CD4-positive, alpha-beta memory T cell (primary cell): ENCODE results near the gene CEP97. TPM values are rescaled to one million over a fixed set of nuclear protein-coding genes. Genes with fewer than 3 reads are reported as not detected.
A peak's percentile ranks its signal among the peaks of the same experiment; 100 is the strongest.

Experiments used
- CTCF ChIA-PET: fragments of 350-600 bp; sonication (Branson Sonifier 250); formaldehyde crosslinking; loops from one replicate; lab custom pipeline; 2021; ENCODE audit warnings: inconsistent platforms; ENCODE audit not compliant: partially characterized antibody; lab: Charles Lee
- POLR2A ChIA-PET: fragments of 350-600 bp; sonication (Branson Sonifier 250); formaldehyde crosslinking; loops from one replicate; lab custom pipeline; 2021; ENCODE audit not compliant: partially characterized antibody; lab: Charles Lee
- DNase-seq, 5 donors: peaks; one replicate each; pipeline versions ENCODE4 v3.0.0 to v3.0.0-alpha.2; 2020 to 2022; ENCODE audit warnings: mixed read lengths in 1 of 5
- H3K27ac ChIP-seq: one replicate; pipeline ENCODE4 v1.7.0; 2013; ENCODE audit warnings: low read depth, low read length
- H3K27me3 ChIP-seq: 2 replicates; pipeline ENCODE4 v1.7.0; 2013; ENCODE audit warnings: mild to moderate bottlenecking, low read length, moderate library complexity; ENCODE audit not compliant: insufficient read depth
- H3K36me3 ChIP-seq: 2 replicates; pipeline ENCODE4 v1.7.0; 2013; ENCODE audit warnings: mild to moderate bottlenecking, low read length, moderate library complexity; ENCODE audit not compliant: insufficient read depth
- H3K4me1 ChIP-seq: 2 replicates; pipeline ENCODE4 v1.7.0; 2013; ENCODE audit warnings: mild to moderate bottlenecking, low read length, moderate library complexity; ENCODE audit not compliant: insufficient read depth
- H3K4me3 ChIP-seq, 2 donors: one replicate each; pipeline ENCODE4 v1.7.0; 2013; ENCODE audit warnings: low read length in 2 of 2, mild to moderate bottlenecking in 1 of 2
- H3K9me3 ChIP-seq, 2 donors: one replicate each; pipeline ENCODE4 v1.7.0; 2013; ENCODE audit warnings: low read length in 2 of 2, control low read depth in 1 of 2; ENCODE audit not compliant: control insufficient read depth in 1 of 2
- H3K27ac Mint-ChIP-seq, 7 donors: one replicate each; pipeline ENCODE4 v1.8.0; 2020 to 2021; ENCODE audit warnings: mixed read lengths in 7 of 7, mild to moderate bottlenecking in 6 of 7, inconsistent platforms in 3 of 7, moderate library complexity in 3 of 7
- H3K27me3 Mint-ChIP-seq, 2 donors: one replicate each; pipeline ENCODE4 v1.8.0; 2020 to 2021; ENCODE audit warnings: mixed read lengths in 2 of 2
- H3K36me3 Mint-ChIP-seq, 2 donors: one replicate each; pipeline ENCODE4 v1.8.0; 2020 to 2021; ENCODE audit warnings: mixed read lengths in 2 of 2, inconsistent platforms in 1 of 2, mild to moderate bottlenecking in 1 of 2
- H3K4me1 Mint-ChIP-seq, 4 donors: one replicate each; pipeline ENCODE4 v1.8.0; 2020 to 2021; ENCODE audit warnings: mixed read lengths in 4 of 4, mild to moderate bottlenecking in 1 of 4
- H3K4me3 Mint-ChIP-seq, 8 donors: one replicate each; pipeline ENCODE4 v1.8.0; 2020 to 2021; ENCODE audit warnings: mixed read lengths in 8 of 8, mild to moderate bottlenecking in 7 of 8, moderate library complexity in 6 of 8, inconsistent platforms in 3 of 8
- H3K9me3 Mint-ChIP-seq, 8 donors: one replicate each; pipeline ENCODE4 v1.8.0; 2020 to 2021; ENCODE audit warnings: mixed read lengths in 8 of 8, mild to moderate bottlenecking in 5 of 8, inconsistent platforms in 3 of 8, moderate library complexity in 1 of 8
- intact Hi-C: fragments of 100-400 bp; cut with micrococcal nuclease; formaldehyde crosslinking; loops from one replicate; pipeline ENCODE4 v1.15.1; 2023
- polyA plus RNA-seq, 2 donors: library from polyadenylated mRNA; unstranded; fragments of 300-500 nt; fragmentation: Illumina TruSeq; gene quantifications; one replicate each; pipeline ENCODE4 v1.2.3, GENCODE V29; 2021
- total RNA-seq, 2 experiments: library from RNA; stranded (reverse); gene quantifications; one replicate each; pipeline ENCODE4 v1.2.3, GENCODE V29; 2021

Gene CEP97
- total and polyA plus RNA-seq, 4 experiments from 2014 or later, result 3.7 to 16.8 (median 10.0) TPM

DNA sequence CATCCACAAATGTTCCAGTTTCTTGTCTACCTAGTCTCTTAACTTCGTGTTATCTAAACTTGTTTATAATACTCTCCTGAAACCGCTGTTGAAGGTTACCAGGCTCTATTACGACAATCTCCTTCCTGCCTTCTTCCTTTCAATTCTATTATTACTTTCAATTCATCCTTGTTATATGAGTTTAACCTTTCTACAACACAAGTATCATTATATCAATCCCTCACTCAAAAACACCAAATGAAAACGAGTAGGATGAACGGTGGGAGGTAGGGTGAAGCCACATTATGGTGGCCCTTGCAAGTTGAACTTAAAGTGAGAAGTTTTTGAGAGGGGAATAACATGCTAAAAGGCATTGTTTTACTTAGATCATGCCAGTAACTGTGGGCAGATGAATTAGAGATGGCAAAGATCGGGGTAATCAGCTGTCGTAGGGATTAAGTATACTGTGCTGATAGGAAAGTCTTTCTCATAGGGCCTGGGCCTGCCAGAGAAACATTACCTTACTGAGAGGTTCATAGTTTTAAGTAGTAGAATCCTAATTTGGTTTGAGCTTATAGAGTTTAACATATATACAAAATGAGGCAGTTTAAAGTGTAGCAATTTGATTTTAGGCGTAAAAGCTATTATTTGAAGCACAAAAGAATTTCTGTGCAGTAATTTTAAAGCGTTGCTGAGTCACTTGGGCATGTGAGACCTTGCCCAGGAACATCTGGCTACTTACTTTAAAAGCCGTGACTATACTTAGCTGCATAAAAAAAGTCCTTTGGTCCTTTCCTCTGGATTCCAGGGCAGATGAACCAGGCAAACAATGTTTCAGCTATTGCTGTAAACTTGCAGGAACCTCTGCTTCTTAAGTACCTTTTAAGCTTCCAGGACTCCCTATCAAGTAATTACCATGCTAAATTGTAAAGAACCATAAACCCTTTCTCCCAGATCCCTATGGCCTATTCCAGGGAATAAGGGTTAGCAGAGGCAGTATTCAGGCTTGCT, 3.3 kb upstream of the CEP97 start:
- Histone ChIP-seq H3K36me3 (no peaks in the 10 kb centered on the region), H3K27ac (no peak overlapping the region), H3K9me3 (no peaks in the 10 kb centered on the region), H3K4me3 (no peak overlapping the region), H3K4me1 (peaks cover 43% of the 10 kb centered on the region), H3K27me3 (no peaks in the 10 kb centered on the region)
- peaks cover 0 to 13% of the 10 kb centered on the region in 2 donors for H3K36me3 Mint-ChIP-seq
- peak overlapping the region in 7 of 8 donors; percentile 14 to 88 (median 60) for H3K4me3 Mint-ChIP-seq
- H3K9me3 Mint-ChIP-seq, result no peaks in the 10 kb centered on the region
- no peaks in the 10 kb centered on the region for H3K27me3 Mint-ChIP-seq
- ChIA-PET POLR2A (interaction anchor here (1.2 to 2.6 kb wide), 7 partner anchors 35 to 147 kb away, joined by 3 to 38 read pairs (median 9); partner anchors contain the start of genes NFKBIZ, NXPE3, PCNP and RPL24), CTCF (interaction anchor here (0.7 to 2.2 kb wide), 7 partner anchors 10 to 508 kb away, joined by 3 to 11 read pairs (median 3); partner anchors contain the start of genes NXPE3 and RPL24)
- H3K27ac Mint-ChIP-seq, result peak overlapping the region; percentile 54 to 95 (median 90)
- H3K4me1 Mint-ChIP-seq, result peaks cover 25 to 45% (median 33%) of the 10 kb centered on the region in 4 donors
- DNase-seq, result peak in 1 of 5 donors; percentile 18
- intact Hi-C loops, result no loop called here

DNA sequence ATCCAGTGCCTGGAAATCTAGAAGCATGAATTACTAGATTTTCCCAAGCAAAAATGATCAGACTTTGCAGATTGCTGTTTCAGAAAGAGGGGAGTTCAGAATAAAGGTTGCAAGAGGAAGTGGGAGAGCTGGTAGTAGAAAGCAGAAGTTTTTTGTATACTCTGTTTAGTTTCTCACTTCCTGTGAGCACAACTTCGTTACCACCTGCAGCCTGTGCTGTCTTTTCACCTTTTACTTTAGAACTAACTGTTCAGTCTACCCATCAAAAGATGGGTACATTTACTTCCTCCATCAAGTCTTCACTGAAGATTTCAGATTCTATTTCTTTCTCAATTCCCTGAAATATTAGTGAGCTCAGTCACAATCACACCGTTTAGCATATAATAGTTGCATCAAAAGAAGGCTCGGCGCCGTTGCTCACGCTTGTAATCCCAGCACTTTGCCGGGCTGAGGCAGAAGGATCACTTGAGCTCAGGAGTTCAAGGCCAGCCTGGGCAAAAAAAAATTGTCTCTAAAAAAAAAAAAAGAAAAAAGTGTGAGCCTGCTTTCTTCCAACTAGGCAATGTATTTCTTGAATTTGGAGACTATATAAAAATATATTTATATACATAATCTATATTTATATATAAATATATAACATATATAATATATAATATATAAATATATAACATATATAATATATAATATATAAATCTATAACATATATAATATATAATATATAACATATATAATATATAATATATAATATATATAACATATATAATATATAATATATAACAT, 1.8 kb upstream of the CEP97 start:
- H3K4me3 ChIP-seq, result peak overlapping the region in 1 of 2 donors; percentile 29
- peak overlapping the region; percentile 53 to 88 (median 68) for H3K4me3 Mint-ChIP-seq
- ChIA-PET POLR2A (interaction anchor here (1.0 to 2.6 kb wide), 7 partner anchors 36 to 149 kb away, joined by 3 to 38 read pairs (median 9); partner anchors contain the start of genes NFKBIZ, NXPE3, PCNP and RPL24), CTCF (interaction anchor here (0.9 to 2.2 kb wide), 6 partner anchors 29 to 507 kb away, joined by 3 to 11 read pairs (median 3); partner anchors contain the start of gene NXPE3)
- H3K9me3 Mint-ChIP-seq, result no peaks in the 10 kb centered on the region
- H3K36me3 ChIP-seq, result no peaks in the 10 kb centered on the region
- DNase-seq, result peak; percentile 26 to 46 (median 28)
- intact Hi-C loops, result no loop called here
- no peaks in the 10 kb centered on the region for H3K27me3 Mint-ChIP-seq
- peaks cover 28 to 52% (median 36%) of the 10 kb centered on the region in 4 donors for H3K4me1 Mint-ChIP-seq
- H3K27ac ChIP-seq, result peak overlapping the region; percentile 42
- peaks cover 52% of the 10 kb centered on the region for H3K4me1 ChIP-seq
- H3K36me3 Mint-ChIP-seq, result peaks cover 8 to 14% of the 10 kb centered on the region in 2 donors
- no peaks in the 10 kb centered on the region for H3K27me3 ChIP-seq
- H3K27ac Mint-ChIP-seq, result peak overlapping the region; percentile 54 to 95 (median 88)
- H3K9me3 ChIP-seq, result no peaks in the 10 kb centered on the region

DNA sequence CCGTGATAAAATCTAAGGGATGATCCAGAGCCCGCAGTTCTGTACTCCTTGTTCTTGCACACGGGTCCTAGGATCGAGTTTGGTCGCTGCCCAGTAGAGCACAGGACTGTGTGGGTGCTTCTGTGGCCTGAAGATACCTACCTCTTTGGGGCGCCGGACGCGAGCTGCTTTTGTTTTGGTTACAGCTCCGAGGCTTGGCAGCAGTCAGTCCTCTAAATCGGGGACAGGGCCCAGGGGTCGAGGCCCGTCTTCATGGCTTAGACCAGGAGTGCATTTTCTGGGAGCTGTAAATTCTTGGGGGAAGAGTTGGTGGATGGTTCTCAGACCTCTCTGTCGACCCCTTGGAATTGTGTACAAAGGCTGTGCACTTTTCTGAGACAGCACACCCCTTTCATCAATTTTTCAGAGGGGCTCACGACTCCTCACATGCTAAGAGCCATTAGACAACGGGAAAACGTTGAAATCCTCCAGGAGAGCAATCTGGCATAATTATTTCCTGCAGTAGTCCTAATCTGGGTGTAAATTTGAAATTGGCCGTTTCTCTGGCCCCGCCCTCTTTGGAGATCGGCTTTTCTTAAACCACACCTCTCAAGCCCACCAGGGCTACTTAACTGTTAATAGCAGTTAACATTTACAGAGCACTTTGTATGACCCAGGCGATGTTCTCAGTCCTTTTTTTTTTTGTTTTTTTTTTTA, 928 bp downstream of the CEP97 start:
- POLR2A ChIA-PET, result interaction anchor here (0.9 to 2.9 kb wide), 17 partner anchors 9 to 152 kb away, joined by 3 to 60 read pairs (median 5); partner anchors contain the start of genes NFKBIZ, NXPE3, PCNP and RPL24
- DNase-seq, result peak in 1 of 5 donors; percentile 29
- Mint-ChIP-seq H3K4me3 (peak overlapping the region; percentile 98 to 100 (median 99)), H3K27me3 (no peaks in the 10 kb centered on the region), H3K4me1 (peaks cover 31 to 56% (median 37%) of the 10 kb centered on the region in 4 donors), H3K36me3 (peaks cover 21 to 29% of the 10 kb centered on the region in 2 donors), H3K27ac (peak overlapping the region; percentile 92 to 99 (median 99)), H3K9me3 (no peaks in the 10 kb centered on the region)
- CTCF ChIA-PET, result interaction anchor here (1.0 to 2.7 kb wide), 16 partner anchors 9 to 504 kb away, joined by 3 to 19 read pairs (median 4); partner anchors contain the start of genes NXPE3 and RPL24
- Histone ChIP-seq H3K9me3 (no peaks in the 10 kb centered on the region), H3K4me1 (peaks cover 49% of the 10 kb centered on the region), H3K36me3 (peaks cover 13% of the 10 kb centered on the region), H3K4me3 (peak overlapping the region; percentile 97 to 99), H3K27ac (peak overlapping the region; percentile 90), H3K27me3 (no peaks in the 10 kb centered on the region)
- intact Hi-C loops, result loop anchor here (2.0 kb wide), 1 partner anchor 29 kb away; no protein-coding TSS in a partner anchor

DNA sequence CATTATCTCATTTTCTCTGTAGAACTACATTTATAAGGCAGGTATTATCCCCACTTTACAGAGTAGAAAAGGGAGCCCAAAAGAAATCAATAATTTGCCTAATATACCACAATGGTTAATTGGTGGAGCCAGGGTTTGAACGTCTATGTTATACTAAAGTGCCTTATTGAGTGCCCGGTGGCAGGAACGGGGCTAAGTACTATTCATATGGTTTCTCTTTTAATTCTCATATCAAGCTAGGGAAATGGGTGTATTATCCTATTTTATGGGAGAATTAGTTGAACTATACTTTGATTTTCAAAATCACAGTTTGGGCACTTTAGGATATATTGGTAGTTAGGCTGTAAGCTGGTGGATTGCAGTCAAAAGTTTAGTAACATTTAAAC, 1.5 kb downstream of the CEP97 start:
- H3K27ac ChIP-seq, result peak overlapping the region; percentile 90

DNA sequence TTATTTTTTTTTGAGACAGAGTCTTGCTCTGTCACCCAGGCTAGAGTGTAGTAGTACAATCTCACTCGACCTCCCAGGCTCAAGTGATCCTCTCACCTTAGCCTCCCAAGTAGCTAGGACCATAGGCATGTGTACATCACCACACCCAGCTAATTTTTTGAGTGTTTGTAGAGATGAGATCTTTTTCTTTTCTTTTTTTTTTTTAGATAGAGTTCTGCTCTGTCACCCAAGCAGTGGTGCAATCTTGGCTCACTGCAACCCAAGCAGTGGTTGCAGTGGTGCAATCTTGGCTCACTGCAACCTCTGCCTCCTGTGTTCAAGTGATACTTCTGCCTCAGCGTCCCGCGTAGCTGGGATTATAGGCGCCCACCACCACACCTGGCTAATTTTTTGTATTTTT, 5.2 kb downstream of the CEP97 start:
- Mint-ChIP-seq H3K4me3 (no peak overlapping the region), H3K36me3 (peaks cover 53 to 58% of the 10 kb centered on the region in 2 donors), H3K4me1 (peaks cover 12 to 26% (median 13%) of the 10 kb centered on the region in 4 donors), H3K27me3 (no peaks in the 10 kb centered on the region), H3K27ac (peak overlapping the region in 1 of 7 donors; percentile 35), H3K9me3 (no peaks in the 10 kb centered on the region)
- Histone ChIP-seq H3K27ac (no peak overlapping the region), H3K27me3 (no peaks in the 10 kb centered on the region), H3K9me3 (no peaks in the 10 kb centered on the region), H3K4me3 (no peak overlapping the region), H3K36me3 (peaks cover 38% of the 10 kb centered on the region), H3K4me1 (peaks cover 18% of the 10 kb centered on the region)
- DNase-seq, result no peak
- intact Hi-C loops, result no loop called here
- CTCF ChIA-PET, result interaction anchor here (1.4 kb wide), 1 partner anchor 15 kb away, joined by 3 read pairs; no protein-coding TSS in a partner anchor
- POLR2A ChIA-PET, result interaction anchor here (0.7 kb wide), 1 partner anchor 50 kb away, joined by 3 read pairs; no protein-coding TSS in a partner anchor

More for the DNA sequence above, 1.5 kb downstream of the CEP97 start:
- no peaks in the 10 kb centered on the region for H3K27me3 ChIP-seq
- intact Hi-C loops, result loop anchor here (2.0 kb wide), 1 partner anchor 29 kb away; no protein-coding TSS in a partner anchor
- H3K4me1 ChIP-seq, result peaks cover 44% of the 10 kb centered on the region
- CTCF ChIA-PET, result interaction anchor here (1.1 to 2.7 kb wide), 3 partner anchors 42 to 76 kb away, joined by 3 to 19 read pairs (median 4); partner anchors contain the start of gene NXPE3
- Mint-ChIP-seq H3K36me3 (peaks cover 25 to 34% of the 10 kb centered on the region in 2 donors), H3K27ac (peak overlapping the region in 6 of 7 donors; percentile 92 to 99 (median 98)), H3K4me3 (peak overlapping the region; percentile 98 to 100 (median 99)), H3K27me3 (no peaks in the 10 kb centered on the region), H3K4me1 (peaks cover 28 to 53% (median 34%) of the 10 kb centered on the region in 4 donors), H3K9me3 (no peaks in the 10 kb centered on the region)
- H3K9me3 ChIP-seq, result no peaks in the 10 kb centered on the region
- peak overlapping the region; percentile 97 to 99 for H3K4me3 ChIP-seq
- POLR2A ChIA-PET, result interaction anchor here (0.6 to 2.9 kb wide), 5 partner anchors 39 to 111 kb away, joined by 3 to 36 read pairs (median 11); partner anchors contain the start of genes NXPE3, RPL24 and ZBTB11
- no peak for DNase-seq
- H3K36me3 ChIP-seq, result peaks cover 13% of the 10 kb centered on the region
